H9 (cell line): ENCODE data around the gene KCNJ10. TPM values are rescaled to one million over a fixed set of nuclear protein-coding genes. Genes with fewer than 3 reads are reported as not detected.

ENCODE experiments used
- DNase-seq: peaks from one replicate; pipeline ENCODE4 v3.0.0-alpha.2; 2017
- H2AFZ ChIP-seq: one replicate; pipeline ENCODE4 v1.6.1; 2013; ENCODE audit warnings: mild to moderate bottlenecking, low read length, control low read depth, moderate library complexity
- H2AK5ac ChIP-seq: 2 replicates; pipeline ENCODE4 v1.6.1; 2013; ENCODE audit warnings: low read length, control low read depth, mixed read lengths; ENCODE audit not compliant: insufficient read length
- H2BK120ac ChIP-seq: one replicate; pipeline ENCODE4 v1.6.1; 2013; ENCODE audit warnings: low read depth, mild to moderate bottlenecking, low read length, control low read depth, inconsistent platforms; ENCODE audit not compliant: poor library complexity, severe bottlenecking
- H2BK12ac ChIP-seq: 2 replicates; pipeline ENCODE4 v1.6.1; 2013; ENCODE audit warnings: low read length, control low read depth, mixed read lengths, low read depth; ENCODE audit not compliant: insufficient read length
- H2BK15ac ChIP-seq: 2 replicates; pipeline ENCODE4 v1.6.1; 2013; ENCODE audit warnings: low read depth, low read length, control low read depth
- H2BK20ac ChIP-seq: one replicate; pipeline ENCODE4 v1.6.1; 2013; ENCODE audit warnings: low read depth, mild to moderate bottlenecking, low read length, control low read depth, inconsistent platforms; ENCODE audit not compliant: poor library complexity, severe bottlenecking
- H2BK5ac ChIP-seq: 2 replicates; pipeline ENCODE4 v1.6.1; 2013; ENCODE audit warnings: low read length, control low read depth, mixed read lengths; ENCODE audit not compliant: insufficient read length
- H3K14ac ChIP-seq: 2 replicates; pipeline ENCODE4 v1.6.1; 2013; ENCODE audit warnings: low read length, control low read depth; ENCODE audit not compliant: insufficient read depth
- H3K18ac ChIP-seq: 2 replicates; pipeline ENCODE4 v1.6.1; 2013; ENCODE audit warnings: low read depth, mild to moderate bottlenecking, mixed read lengths, low read length, control low read depth; ENCODE audit not compliant: insufficient read length
- H3K23ac ChIP-seq: 2 replicates; pipeline ENCODE4 v1.6.1; 2013; ENCODE audit warnings: low read length, control low read depth, mixed read lengths, low read depth; ENCODE audit not compliant: insufficient read length
- H3K23me2 ChIP-seq: 2 replicates; pipeline ENCODE4 v1.6.1; 2013; ENCODE audit warnings: low read depth, mild to moderate bottlenecking, mixed read lengths, low read length, control low read depth; ENCODE audit not compliant: insufficient read length, poor library complexity, severe bottlenecking
- H3K27ac ChIP-seq: 2 replicates; pipeline ENCODE4 v1.5.1; 2013; ENCODE audit warnings: low read length, control low read depth, mixed read lengths, low read depth; ENCODE audit not compliant: insufficient read length
- H3K27me3 ChIP-seq: 2 replicates; pipeline ENCODE4 v1.6.1; 2013; ENCODE audit warnings: low read length, control low read depth, inconsistent platforms; ENCODE audit not compliant: insufficient read depth
- H3K4ac ChIP-seq: 2 replicates; pipeline ENCODE4 v1.6.1; 2013; ENCODE audit warnings: low read depth, mild to moderate bottlenecking, control low read depth, inconsistent platforms, low read length, moderate library complexity
- H3K4me1 ChIP-seq: 2 replicates; pipeline ENCODE4 v1.6.1; 2013; ENCODE audit warnings: low read length, control low read depth, inconsistent platforms; ENCODE audit not compliant: insufficient read depth
- H3K4me2 ChIP-seq: 2 replicates; pipeline ENCODE4 v1.6.1; 2013; ENCODE audit warnings: low read length, control low read depth, mixed read lengths; ENCODE audit not compliant: insufficient read length, insufficient read depth
- H3K56ac ChIP-seq: 2 replicates; pipeline ENCODE4 v1.6.1; 2013; ENCODE audit warnings: low read depth, mild to moderate bottlenecking, mixed read lengths, low read length, control low read depth; ENCODE audit not compliant: insufficient read length
- H3K79me1 ChIP-seq: 2 replicates; pipeline ENCODE4 v1.6.1; 2013; ENCODE audit warnings: low read depth, mild to moderate bottlenecking, moderate library complexity, low read length, control low read depth, inconsistent platforms; ENCODE audit not compliant: insufficient read depth, poor library complexity, severe bottlenecking
- H3K79me2 ChIP-seq: 2 replicates; pipeline ENCODE4 v1.6.1; 2013; ENCODE audit warnings: low read length, control low read depth, inconsistent platforms; ENCODE audit not compliant: insufficient read depth
- H3K9ac ChIP-seq: 2 replicates; pipeline ENCODE4 v1.6.1; 2013; ENCODE audit warnings: low read length, control low read depth, mixed read lengths; ENCODE audit not compliant: insufficient read length; ENCODE audit errors: extremely low read depth
- H3K9me3 ChIP-seq: one replicate; pipeline ENCODE4 v1.6.1; 2013; ENCODE audit warnings: low read depth, low read length, inconsistent platforms; ENCODE audit not compliant: control insufficient read depth
- H3T11ph ChIP-seq: one replicate; pipeline ENCODE4 v1.6.1; 2013; ENCODE audit warnings: mild to moderate bottlenecking, low read length, control low read depth, inconsistent platforms
- H4K20me1 ChIP-seq: one replicate; pipeline ENCODE4 v1.6.1; 2013; ENCODE audit not compliant: control insufficient read depth, insufficient read length, insufficient read depth
- H4K5ac ChIP-seq: 2 replicates; pipeline ENCODE4 v1.6.1; 2013; ENCODE audit warnings: low read depth, mild to moderate bottlenecking, mixed read lengths, low read length, control low read depth; ENCODE audit not compliant: insufficient read length
- H4K8ac ChIP-seq: replicated peaks from 2 replicates; pipeline ENCODE4 v1.6.1; 2013; ENCODE audit warnings: low read length, control low read depth, mixed read lengths, low read depth; ENCODE audit not compliant: insufficient read length
- H4K91ac ChIP-seq: 2 replicates; pipeline ENCODE4 v1.6.1; 2013; ENCODE audit warnings: low read depth, mild to moderate bottlenecking, moderate library complexity, mixed read lengths, low read length, control low read depth; ENCODE audit not compliant: insufficient read length
- H3K27ac Mint-ChIP-seq, 3 experiments: 2 replicates in 2 of 3; 3 replicates in 1 of 3; pipeline ENCODE4 v1.8.0; 2020 to 2021; ENCODE audit warnings: mixed read lengths in 3 of 3, mild to moderate bottlenecking in 1 of 3, moderate library complexity in 1 of 3
- H3K27me3 Mint-ChIP-seq: 2 replicates; pipeline ENCODE4 v1.8.0; 2021; ENCODE audit warnings: low read depth, mild to moderate bottlenecking, moderate library complexity, mixed read lengths
- H3K36me3 Mint-ChIP-seq, 3 experiments: 2 replicates in 2 of 3; 3 replicates in 1 of 3; pipeline ENCODE4 v1.8.0; 2020 to 2021; ENCODE audit warnings: low read depth in 3 of 3, mixed read lengths in 3 of 3; ENCODE audit not compliant: insufficient read depth in 1 of 3
- H3K4me1 Mint-ChIP-seq, 2 experiments: 2 replicates each; pipeline ENCODE4 v1.8.0; 2020; ENCODE audit warnings: mixed read lengths in 2 of 2
- H3K4me3 Mint-ChIP-seq, 2 experiments: 2 replicates in 1 of 2; 3 replicates in 1 of 2; pipeline ENCODE4 v1.8.0; 2020 to 2021; ENCODE audit warnings: mild to moderate bottlenecking in 2 of 2, mixed read lengths in 2 of 2, moderate library complexity in 1 of 2
- H3K9me3 Mint-ChIP-seq, 2 experiments: 2 replicates in 1 of 2; 3 replicates in 1 of 2; pipeline ENCODE4 v1.8.0; 2020; ENCODE audit warnings: mild to moderate bottlenecking in 2 of 2, mixed read lengths in 2 of 2, moderate library complexity in 1 of 2
- CTCF ChIP-seq: fragments of 200-600 bp; sonication (generic); conservative IDR thresholded peaks from 3 replicates; pipeline ENCODE4 v1.8.0; 2021; ENCODE audit warnings: antibody characterized with exemption, mild to moderate bottlenecking
- WGBS: extraction: QIAGEN DNeasy Blood & Tissue Kit; methylation state at CpG from one replicate; pipeline ENCODE4 v1.1.7; 2013; ENCODE audit warnings: missing lambda C conversion rate, low lambda C conversion rate, mixed read lengths; ENCODE audit not compliant: insufficient read length; ENCODE audit errors: extremely low coverage; 5-methylcytosine and 5-hydroxymethylcytosine counted together
- total RNA-seq: library from RNA; stranded (reverse); gene quantifications from 2 replicates; pipeline ENCODE4 v1.2.1, GENCODE V29; 2021

The KCNJ10 gene
- total RNA-seq, 1 experiment from 2014 or later, result 0.44 TPM

DNA sequence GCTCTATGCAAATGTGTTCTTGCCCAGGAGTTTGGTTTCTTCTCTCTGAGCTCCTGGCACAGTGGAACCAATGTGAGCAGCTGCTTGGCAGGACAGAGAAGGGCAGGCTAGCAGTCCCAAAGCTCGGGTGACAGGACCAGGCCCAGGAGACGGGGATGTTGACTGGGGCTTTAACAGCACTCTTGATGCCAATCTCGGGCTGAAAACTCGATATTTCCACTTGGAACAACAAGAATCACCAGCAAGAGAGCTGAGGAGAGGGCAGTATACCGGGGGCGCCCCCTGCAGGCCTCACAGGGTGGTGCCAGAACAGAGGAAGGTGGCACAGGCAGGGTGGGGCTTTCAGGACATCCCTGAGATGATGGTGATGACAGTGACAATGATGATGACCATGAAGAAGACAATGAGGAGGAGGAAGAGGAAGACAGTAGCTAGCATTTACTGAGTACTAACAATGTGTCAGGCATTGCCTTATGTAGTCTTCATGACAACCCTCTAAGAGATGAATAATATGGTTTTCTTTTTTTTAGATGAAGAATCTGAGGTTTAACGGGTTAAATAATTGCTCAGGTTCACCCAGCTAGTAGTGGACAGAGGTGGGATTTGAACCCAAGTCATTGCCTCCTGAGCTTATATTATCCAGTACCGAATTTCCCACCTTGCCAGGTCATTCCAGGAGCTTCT lies 8.7 kb upstream of the KCNJ10 start:
- peaks cover 85% of the 10 kb centered on the region for H3K27me3 Mint-ChIP-seq
- peaks cover 2 to 6% of the 10 kb centered on the region in 2 experiments; a peak in 2 of 4 replicates for H3K4me1 Mint-ChIP-seq
- peak overlapping the region; percentile 52 for H2AFZ ChIP-seq
- H2BK20ac ChIP-seq, result no peak overlapping the region
- H3K36me3 Mint-ChIP-seq, result no peaks in the 10 kb centered on the region
- no peak overlapping the region for H3K23ac ChIP-seq
- no peaks in the 10 kb centered on the region; a peak in 1 of 5 replicates for H3K9me3 Mint-ChIP-seq
- H2BK5ac ChIP-seq, result no peak overlapping the region
- H3K9me3 ChIP-seq, result no peaks in the 10 kb centered on the region
- no peak overlapping the region for H3K9ac ChIP-seq
- peak; percentile 98 for TF ChIP-seq CTCF
- H4K5ac ChIP-seq, result no peak overlapping the region
- no peak overlapping the region for H3K56ac ChIP-seq
- no peak overlapping the region for H4K91ac ChIP-seq
- H4K8ac ChIP-seq, result no peak overlapping the region
- H3K23me2 ChIP-seq, result no peaks in the 10 kb centered on the region
- WGBS, result no CpG with 5 or more reads among the region's 8 CpGs
- H3K79me1 ChIP-seq, result no peaks in the 10 kb centered on the region
- H3K18ac ChIP-seq, result no peak overlapping the region
- H3K27ac ChIP-seq, result no peak overlapping the region
- no peak overlapping the region for H2AK5ac ChIP-seq
- no peak overlapping the region for H3K27ac Mint-ChIP-seq
- H3K4me1 ChIP-seq, result 0 out of 2 replicates have a peak, but pooled peaks cover 2% of the 10 kb centered on the region
- H2BK120ac ChIP-seq, result no peak overlapping the region
- H3K4me3 Mint-ChIP-seq, result no peak overlapping the region
- no peak overlapping the region for H3K4ac ChIP-seq
- peak overlapping the region; percentile 76; the same call in 1 of the 2 replicates for H3K14ac ChIP-seq
- peaks cover 7% of the 10 kb centered on the region; the same call in 1 of the 2 replicates for H3K27me3 ChIP-seq
- H3T11ph ChIP-seq, result no peak overlapping the region
- H2BK12ac ChIP-seq, result no peak overlapping the region
- no peak overlapping the region for H2BK15ac ChIP-seq
- H4K20me1 ChIP-seq, result no peaks in the 10 kb centered on the region
- peak; percentile 75 for DNase-seq
- H3K4me2 ChIP-seq, result no peak overlapping the region
- no peaks in the 10 kb centered on the region for H3K79me2 ChIP-seq
